HepG2 (cell line): ENCODE measurements around the gene BGN. TPM values are rescaled to one million over a fixed set of nuclear protein-coding genes. Genes with fewer than 3 reads are reported as not detected.

Experiments
- ATF4 ChIP-seq, 2 experiments: fragments of 450-650 bp in 1 of 2; sonication (generic) in 1 of 2; formaldehyde crosslinking; IDR thresholded peaks; 2 replicates each; pipeline versions ENCODE4 v1.5.0 to v1.8.0; 2020 to 2022; ENCODE audit warnings: mild to moderate bottlenecking in 1 of 2, missing genetic modification reagents in 1 of 2
- ATM ChIP-seq: fragments of 450-650 bp; IDR thresholded peaks from 2 replicates; pipeline ENCODE4 v1.7.1; 2017; ENCODE audit warnings: mild to moderate bottlenecking, borderline replicate concordance
- CHD4 ChIP-seq: fragments of 200-600 bp; sonication (generic); IDR thresholded peaks from 2 replicates; pipeline ENCODE4 v1.7.0; 2017; ENCODE audit warnings: mild to moderate bottlenecking, low read length, borderline replicate concordance
- HMG20B ChIP-seq: conservative IDR thresholded peaks from 2 replicates; pipeline ENCODE4 v1.6.1; 2016; ENCODE audit warnings: missing genetic modification reagents, missing compliant biosample characterization
- HNRNPL ChIP-seq: fragments of 200-400 bp; formaldehyde crosslinking; IDR thresholded peaks from 2 replicates; pipeline ENCODE4 v1.6.1; 2017; ENCODE audit warnings: mild to moderate bottlenecking, low read depth, low read length
- HNRNPLL ChIP-seq: fragments of 200-400 bp; formaldehyde crosslinking; IDR thresholded peaks from 2 replicates; pipeline ENCODE4 v1.6.1; 2017; ENCODE audit warnings: mild to moderate bottlenecking, low read depth, low read length; ENCODE audit not compliant: poor library complexity, severe bottlenecking
- HOXA7 ChIP-seq: sonication (generic); formaldehyde crosslinking; IDR thresholded peaks from 2 replicates; pipeline ENCODE4 v1.8.1; 2022; ENCODE audit warnings: mild to moderate bottlenecking, missing genetic modification reagents, moderate library complexity
- ISL2 ChIP-seq: sonication (generic); formaldehyde crosslinking; IDR thresholded peaks from 2 replicates; pipeline ENCODE4 v1.5.0; 2020; ENCODE audit warnings: missing genetic modification reagents
- JUND ChIP-seq: sonication (generic); formaldehyde crosslinking; IDR thresholded peaks from 2 replicates; pipeline ENCODE4 v1.8.0; 2022; ENCODE audit warnings: mild to moderate bottlenecking, missing genetic modification reagents
- MED1 ChIP-seq: sonication (generic); formaldehyde crosslinking; IDR thresholded peaks from 2 replicates; pipeline ENCODE4 v1.4.0; 2020; ENCODE audit warnings: missing genetic modification reagents
- MXD3 ChIP-seq: IDR thresholded peaks from 2 replicates; pipeline ENCODE4 v1.6.1; 2016; ENCODE audit warnings: mild to moderate bottlenecking, missing biosample characterization, missing genetic modification reagents
- NFYC ChIP-seq: IDR thresholded peaks from 2 replicates; pipeline ENCODE4 v1.6.1; 2016; ENCODE audit warnings: missing genetic modification reagents, missing compliant biosample characterization
- ONECUT2 ChIP-seq: sonication (generic); formaldehyde crosslinking; IDR thresholded peaks from 2 replicates; pipeline ENCODE4 v1.4.0; 2020; ENCODE audit warnings: missing genetic modification reagents
- PHF21A ChIP-seq: sonication (generic); formaldehyde crosslinking; IDR thresholded peaks from 2 replicates; pipeline ENCODE4 v1.5.0; 2020; ENCODE audit warnings: mild to moderate bottlenecking, missing genetic modification reagents
- RORA ChIP-seq: sonication (generic); formaldehyde crosslinking; IDR thresholded peaks from 2 replicates; pipeline ENCODE4 v1.5.0; 2020; ENCODE audit warnings: mild to moderate bottlenecking, missing genetic modification reagents, moderate library complexity
- SAP130 ChIP-seq: IDR thresholded peaks from 2 replicates; pipeline ENCODE4 v1.6.1; 2016; ENCODE audit warnings: low read depth
- SIN3B ChIP-seq: fragments of 150-350 bp; IDR thresholded peaks from 2 replicates; pipeline ENCODE4 v1.6.1; 2014; ENCODE audit warnings: low read length
- SKI ChIP-seq: fragments of 450-650 bp; IDR thresholded peaks from one replicate; pipeline ENCODE4 v1.6.1; 2018; ENCODE audit warnings: mild to moderate bottlenecking; ENCODE audit not compliant: partially characterized antibody
- SP1 ChIP-seq, 2 experiments: fragments of 450-650 bp in 1 of 2; sonication (generic) in 1 of 2; formaldehyde crosslinking in 1 of 2; IDR thresholded peaks; 2 replicates each; pipeline versions ENCODE4 v1.4.0 to v1.6.1; 2016 to 2020; ENCODE audit warnings: missing genetic modification reagents in 1 of 2
- SP4 ChIP-seq: sonication (generic); formaldehyde crosslinking; IDR thresholded peaks from 2 replicates; pipeline ENCODE4 v1.8.1; 2023; ENCODE audit warnings: mild to moderate bottlenecking, missing genetic modification reagents
- TBX3 ChIP-seq: fragments of 450-650 bp; IDR thresholded peaks from 2 replicates; pipeline ENCODE4 v1.6.1; 2017; ENCODE audit warnings: antibody characterized with exemption, mild to moderate bottlenecking, inconsistent platforms, borderline replicate concordance
- XRCC5 ChIP-seq: fragments of 200-400 bp; formaldehyde crosslinking; optimal IDR thresholded peaks from 2 replicates; pipeline ENCODE3; 2017; ENCODE audit warnings: mild to moderate bottlenecking, low read length
- ZNF24 ChIP-seq: fragments of 450-650 bp; IDR thresholded peaks from 2 replicates; pipeline ENCODE4 v1.6.1; 2017; ENCODE audit warnings: antibody characterized with exemption, mild to moderate bottlenecking
- ZNF660 ChIP-seq: sonication (generic); formaldehyde crosslinking; IDR thresholded peaks from 2 replicates; pipeline ENCODE4 v1.5.1; 2020; ENCODE audit warnings: mild to moderate bottlenecking, low read depth, missing genetic modification reagents, borderline replicate concordance
- ZNF761 ChIP-seq: sonication (generic); formaldehyde crosslinking; conservative IDR thresholded peaks from 2 replicates; pipeline ENCODE4 v1.4.0; 2020; ENCODE audit warnings: mild to moderate bottlenecking, missing genetic modification reagents
- ZNF839 ChIP-seq: sonication (generic); formaldehyde crosslinking; IDR thresholded peaks from 2 replicates; pipeline ENCODE4 v1.4.0; 2020; ENCODE audit warnings: missing genetic modification reagents, mild to moderate bottlenecking, borderline replicate concordance
- ZSCAN20 ChIP-seq: sonication (generic); formaldehyde crosslinking; IDR thresholded peaks from 2 replicates; pipeline ENCODE4 v1.4.0; 2020; ENCODE audit warnings: missing genetic modification reagents, mild to moderate bottlenecking, borderline replicate concordance
- polyA plus RNA-seq, 8 experiments: library from polyadenylated mRNA; depleted of rRNA in 3 of 8; stranded (reverse) in 7 of 8; unstranded in 1 of 8; fragments of >200 nt; fragmentation: Illumina TruSeq in 4 of 8; extraction: Trizol in 4 of 8; gene quantifications; 2 replicates each; pipeline versions ENCODE4 v1.2.1 to v1.2.3, GENCODE V29; 2011 to 2016; ENCODE audit warnings: low read depth in 4 of 8, missing spikeins in 1 of 8, mixed read lengths in 1 of 8; ENCODE audit not compliant: insufficient read depth in 1 of 8
- total RNA-seq, 5 experiments: library from RNA; depleted of rRNA; stranded (reverse); fragments of >200 nt; fragmentation: Illumina TruSeq; extraction: Trizol; gene quantifications; 2 replicates each; pipeline ENCODE4 v1.2.3, GENCODE V29; 2016; ENCODE audit warnings: low read depth in 1 of 5
- TF ChIP-seq, protein P1 (sequence below): sonication (generic); formaldehyde crosslinking; IDR thresholded peaks from 2 replicates; pipeline ENCODE4 v1.8.0; 2023; ENCODE audit warnings: mild to moderate bottlenecking, missing genetic modification reagents

Gene BGN
- total and polyA plus RNA-seq, 2 of the 13 experiments (the other 11 are each of a cell fraction or from before 2014, with no cell fraction given) = 0.18 to 0.63 TPM

GRCh38 chrX:153470411-153471363 is 24.1 kb upstream of the BGN start, which contains the start of gene HAUS7 (continued):
- TF ChIP-seq ZNF761 (CRISPR knock-in tag) (no peak), ZNF24 (no peak), ONECUT2 (CRISPR knock-in tag) (no peak), SP1 (IDR thresholded peaks at IDR 0.05) (no peak), SP1 (CRISPR knock-in tag; IDR thresholded peaks at IDR 0.05) (peak; percentile 80), HNRNPL (no peak), ATF4 (CRISPR knock-in tag; IDR thresholded peaks at IDR 0.05) (no peak), SAP130 (CRISPR knock-in tag) (peak; percentile 68; the same call in 1 of the 2 replicates), SKI (no peak), ISL2 (CRISPR knock-in tag) (peak; percentile 27; the same call in 1 of the 2 replicates), TBX3 (no peak), SIN3B (no peak), XRCC5 (no peak), ATM (no peak), PHF21A (CRISPR knock-in tag) (no peak), CHD4 (no peak), NFYC (peak; percentile 84), RORA (CRISPR knock-in tag) (no peak), HNRNPLL (no peak), MED1 (CRISPR knock-in tag) (no peak), HMG20B (CRISPR knock-in tag) (no peak), MXD3 (CRISPR knock-in tag) (no peak), ZNF660 (CRISPR knock-in tag) (no peak), SP4 (peak; percentile 56; the same call in 1 of the 2 replicates), JUND (CRISPR knock-in tag) (no peak), ZNF839 (CRISPR knock-in tag) (no peak), ZSCAN20 (CRISPR knock-in tag) (0 out of 2 replicates have a peak, but pooled peaks have one; percentile 34), HOXA7 (CRISPR knock-in tag) (no peak)
- TF ChIP-seq, protein P1, sequence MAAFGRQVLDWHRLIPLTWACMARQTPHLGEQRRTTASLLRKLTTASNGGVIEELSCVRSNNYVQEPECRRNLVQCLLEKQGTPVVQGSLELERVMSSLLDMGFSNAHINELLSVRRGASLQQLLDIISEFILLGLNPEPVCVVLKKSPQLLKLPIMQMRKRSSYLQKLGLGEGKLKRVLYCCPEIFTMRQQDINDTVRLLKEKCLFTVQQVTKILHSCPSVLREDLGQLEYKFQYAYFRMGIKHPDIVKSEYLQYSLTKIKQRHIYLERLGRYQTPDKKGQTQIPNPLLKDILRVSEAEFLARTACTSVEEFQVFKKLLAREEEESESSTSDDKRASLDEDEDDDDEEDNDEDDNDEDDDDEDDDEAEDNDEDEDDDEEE = no peak
